ENCODE measurements around the gene TMEM201. TPM values are rescaled to one million over a fixed set of nuclear protein-coding genes. Genes with fewer than 3 reads are reported as not detected.

Gene TMEM201
- total and polyA plus RNA-seq, 2 experiments from 2014 or later, result 25.0 to 28.0 TPM

- no peaks in the 10 kb centered on the region for H3K36me3 ChIP-seq
- DNase-seq (ENCODE audit: low read depth in 1 of 2, low spot score in 1 of 2), result peak; percentile 63 to 80
- H3K27ac ChIP-seq, result no peak within 1 kb of the TSS
- TF ChIP-seq CTCF (IDR thresholded peaks at IDR 0.05; ENCODE audit: low read depth, low read length), result no peak
- H3K9me3 ChIP-seq (ENCODE audit: low read depth), result no peaks in the 10 kb centered on the region
- H3K4me1 ChIP-seq (ENCODE audit: low read depth), result peaks cover 9% of the 10 kb centered on the region
- H3K4me3 ChIP-seq, result peak within 1 kb of the TSS; percentile 35
- H3K27me3 ChIP-seq, result peaks cover 69% of the 10 kb centered on the region
Measured at GRCh38 chr1:9651565-9652378, 63.1 kb downstream of the TMEM201 start, which contains the start of gene PIK3CD. Gene PIK3CD (plus strand): TSS chr1:9651731. CDS start chr1:9710456, 58,725 bp downstream.

GRCh38 chr1:9652379-9653209 lies 63.9 kb downstream of the TMEM201 start:
- DNase-seq (ENCODE audit: low read depth in 1 of 2, low spot score in 1 of 2), result peak in 1 of 2 donors; percentile 41
- H3K9me3 ChIP-seq (ENCODE audit: low read depth), result no peaks in the 10 kb centered on the region
- no peak for TF ChIP-seq CTCF (IDR thresholded peaks at IDR 0.05; ENCODE audit: low read depth, low read length)
- peaks cover 9% of the 10 kb centered on the region for H3K4me1 ChIP-seq (ENCODE audit: low read depth)
- H3K36me3 ChIP-seq, result no peaks in the 10 kb centered on the region
- peaks cover 68% of the 10 kb centered on the region for H3K27me3 ChIP-seq
- no peak overlapping the region for H3K27ac ChIP-seq
- peak overlapping the region; percentile 35 for H3K4me3 ChIP-seq

- Histone ChIP-seq H3K4me1 (ENCODE audit: low read depth) (peaks cover 9% of the 10 kb centered on the region), H3K9me3 (ENCODE audit: low read depth) (no peaks in the 10 kb centered on the region), H3K4me3 (no peak overlapping the region), H3K27me3 (peaks cover 62% of the 10 kb centered on the region), H3K36me3 (no peaks in the 10 kb centered on the region), H3K27ac (no peak overlapping the region)
- no peak for TF ChIP-seq CTCF (IDR thresholded peaks at IDR 0.05; ENCODE audit: low read depth, low read length)
- no peak for DNase-seq (ENCODE audit: low read depth in 1 of 2, low spot score in 1 of 2)
Measured at GRCh38 chr1:9653210-9653490, 64.4 kb downstream of the TMEM201 start.

- peak in 1 of 2 donors; percentile 21 for DNase-seq (ENCODE audit: low read depth in 1 of 2, low spot score in 1 of 2)
- no peak overlapping the region for H3K27ac ChIP-seq
- H3K4me1 ChIP-seq (ENCODE audit: low read depth), result peaks cover 9% of the 10 kb centered on the region
- H3K9me3 ChIP-seq (ENCODE audit: low read depth), result no peaks in the 10 kb centered on the region
- no peak for TF ChIP-seq CTCF (IDR thresholded peaks at IDR 0.05; ENCODE audit: low read depth, low read length)
- no peak overlapping the region for H3K4me3 ChIP-seq
- peaks cover 59% of the 10 kb centered on the region for H3K27me3 ChIP-seq
- no peaks in the 10 kb centered on the region for H3K36me3 ChIP-seq
Measured at GRCh38 chr1:9653491-9654050, 64.9 kb downstream of the TMEM201 start.

GRCh38 chr1:9654051-9654833 lies 65.5 kb downstream of the TMEM201 start:
- Histone ChIP-seq H3K4me1 (ENCODE audit: low read depth) (peaks cover 9% of the 10 kb centered on the region), H3K27me3 (peaks cover 57% of the 10 kb centered on the region), H3K27ac (no peak overlapping the region), H3K9me3 (ENCODE audit: low read depth) (no peaks in the 10 kb centered on the region), H3K36me3 (no peaks in the 10 kb centered on the region), H3K4me3 (no peak overlapping the region)
- no peak for TF ChIP-seq CTCF (IDR thresholded peaks at IDR 0.05; ENCODE audit: low read depth, low read length)
- no peak for DNase-seq (ENCODE audit: low read depth in 1 of 2, low spot score in 1 of 2)

Measured in cardiac muscle cell (in vitro differentiated cells and primary cell).